ENCODE measurements around the gene AQP10. TPM values are rescaled to one million over a fixed set of nuclear protein-coding genes. Genes with fewer than 3 reads are reported as not detected.
"Not testable (repeated sequence)": the region's sequence is repeated elsewhere in the genome, so short reads cannot be mapped to it uniquely, and the experiment has no call there.

The AQP10 gene
- total RNA-seq, 1 donor from 2014 or later: not detected

GRCh38 chr1:154353966-154354365, 33.1 kb downstream of the AQP10 start:
- DNase-seq (ENCODE audit: low read depth) (no peak), FAIRE-seq (no peak)
- Histone ChIP-seq H3K9me3 (ENCODE audit: insufficient read depth, low read depth, low read length) (no peaks in the 10 kb centered on the region), H3K9ac (ENCODE audit: low read length) (no peak overlapping the region), H3K27ac (ENCODE audit: low read depth, low read length) (no peak overlapping the region), H2AFZ (ENCODE audit: low read depth, low read length) (no peak overlapping the region), H3K4me1 (ENCODE audit: insufficient read depth, low read length) (peaks cover 13% of the 10 kb centered on the region), H3K79me2 (ENCODE audit: insufficient read depth, low read length) (no peaks in the 10 kb centered on the region), H3K4me3 (ENCODE audit: insufficient read depth, low read depth, low read length) (no peak overlapping the region), H3K36me3 (ENCODE audit: insufficient read depth, low read length) (peaks cover 6% of the 10 kb centered on the region), H4K20me1 (ENCODE audit: insufficient read depth, low read length) (peaks cover 18% of the 10 kb centered on the region), H3K4me2 (ENCODE audit: low read length) (no peak overlapping the region), H3K27me3 (ENCODE audit: insufficient read depth, low read length) (peaks cover 4% of the 10 kb centered on the region)
- Mint-ChIP-seq H3K9me3 (ENCODE audit: unreplicated experiment) (no peaks in the 10 kb centered on the region), H3K27me3 (ENCODE audit: low read depth, unreplicated experiment) (peaks cover 20% of the 10 kb centered on the region), H3K4me1 (ENCODE audit: low read depth, unreplicated experiment) (peaks cover 16% of the 10 kb centered on the region), H3K4me3 (ENCODE audit: unreplicated experiment) (no peak overlapping the region), H3K36me3 (ENCODE audit: low read depth, unreplicated experiment) (peaks cover 7% of the 10 kb centered on the region), H3K27ac (ENCODE audit: unreplicated experiment) (no peak overlapping the region)
- TF ChIP-seq EZH2 (IDR thresholded peaks at IDR 0.05; ENCODE audit: insufficient read depth, low read length) (no peak), CTCF (IDR thresholded peaks at IDR 0.05; ENCODE audit: insufficient read depth, low read depth, low read length) (no peak)

- Mint-ChIP-seq H3K27me3 (ENCODE audit: low read depth, unreplicated experiment) (peaks cover 33% of the 10 kb centered on the region), H3K27ac (ENCODE audit: unreplicated experiment) (no peak overlapping the region), H3K9me3 (ENCODE audit: unreplicated experiment) (no peaks in the 10 kb centered on the region), H3K36me3 (ENCODE audit: low read depth, unreplicated experiment) (no peaks in the 10 kb centered on the region), H3K4me3 (ENCODE audit: unreplicated experiment) (no peak overlapping the region), H3K4me1 (ENCODE audit: low read depth, unreplicated experiment) (peaks cover 5% of the 10 kb centered on the region)
- H4K20me1 ChIP-seq (ENCODE audit: insufficient read depth, low read length): no peaks in the 10 kb centered on the region
- no peak for FAIRE-seq
- no peak for TF ChIP-seq CTCF (IDR thresholded peaks at IDR 0.05; ENCODE audit: insufficient read depth, low read depth, low read length)
- no peak overlapping the region for H3K9ac ChIP-seq (ENCODE audit: low read length)
- no peak overlapping the region for H2AFZ ChIP-seq (ENCODE audit: low read depth, low read length)
- H3K4me3 ChIP-seq (ENCODE audit: insufficient read depth, low read depth, low read length): no peak overlapping the region
- no peaks in the 10 kb centered on the region for H3K9me3 ChIP-seq (ENCODE audit: insufficient read depth, low read depth, low read length)
- H3K4me2 ChIP-seq (ENCODE audit: low read length): no peak overlapping the region
- no peaks in the 10 kb centered on the region for H3K36me3 ChIP-seq (ENCODE audit: insufficient read depth, low read length)
- no peak overlapping the region for H3K27ac ChIP-seq (ENCODE audit: low read depth, low read length)
- peaks cover 4% of the 10 kb centered on the region for H3K27me3 ChIP-seq (ENCODE audit: insufficient read depth, low read length)
- H3K4me1 ChIP-seq (ENCODE audit: insufficient read depth, low read length): no peaks in the 10 kb centered on the region
- H3K79me2 ChIP-seq (ENCODE audit: insufficient read depth, low read length): no peaks in the 10 kb centered on the region
- no peak for DNase-seq (ENCODE audit: low read depth)
Observed at GRCh38 chr1:154358519-154358918, 37.6 kb downstream of the AQP10 start.

GRCh38 chr1:154360288-154360687, 39.4 kb downstream of the AQP10 start:
- Mint-ChIP-seq H3K4me1 (ENCODE audit: low read depth, unreplicated experiment) (no peaks in the 10 kb centered on the region), H3K9me3 (ENCODE audit: unreplicated experiment) (no peaks in the 10 kb centered on the region), H3K27ac (ENCODE audit: unreplicated experiment) (no peak overlapping the region), H3K27me3 (ENCODE audit: low read depth, unreplicated experiment) (peaks cover 23% of the 10 kb centered on the region), H3K36me3 (ENCODE audit: low read depth, unreplicated experiment) (no peaks in the 10 kb centered on the region), H3K4me3 (ENCODE audit: unreplicated experiment) (no peak overlapping the region)
- no peak overlapping the region for H3K4me2 ChIP-seq (ENCODE audit: low read length)
- H2AFZ ChIP-seq (ENCODE audit: low read depth, low read length): no peak overlapping the region
- FAIRE-seq: no peak
- no peak overlapping the region for H3K4me3 ChIP-seq (ENCODE audit: insufficient read depth, low read depth, low read length)
- no peaks in the 10 kb centered on the region for H3K79me2 ChIP-seq (ENCODE audit: insufficient read depth, low read length)
- peaks cover 4% of the 10 kb centered on the region for H3K27me3 ChIP-seq (ENCODE audit: insufficient read depth, low read length)
- H3K9ac ChIP-seq (ENCODE audit: low read length): no peak overlapping the region
- H3K27ac ChIP-seq (ENCODE audit: low read depth, low read length): no peak overlapping the region
- H3K9me3 ChIP-seq (ENCODE audit: insufficient read depth, low read depth, low read length): no peaks in the 10 kb centered on the region
- no peaks in the 10 kb centered on the region for H3K4me1 ChIP-seq (ENCODE audit: insufficient read depth, low read length)
- H4K20me1 ChIP-seq (ENCODE audit: insufficient read depth, low read length): no peaks in the 10 kb centered on the region
- DNase-seq (ENCODE audit: low read depth): no peak
- no peaks in the 10 kb centered on the region for H3K36me3 ChIP-seq (ENCODE audit: insufficient read depth, low read length)
- TF ChIP-seq CTCF (IDR thresholded peaks at IDR 0.05; ENCODE audit: insufficient read depth, low read depth, low read length): no peak
- TF ChIP-seq EZH2 (IDR thresholded peaks at IDR 0.05; ENCODE audit: insufficient read depth, low read length): no peak

GRCh38 chr1:154360881-154361280, 40.0 kb downstream of the AQP10 start:
- not testable (repeated sequence) for H3K36me3 ChIP-seq (ENCODE audit: insufficient read depth, low read length); FAIRE-seq; H3K27ac Mint-ChIP-seq (ENCODE audit: unreplicated experiment); H3K9me3 ChIP-seq (ENCODE audit: insufficient read depth, low read depth, low read length); H3K79me2 ChIP-seq (ENCODE audit: insufficient read depth, low read length); H3K4me3 Mint-ChIP-seq (ENCODE audit: unreplicated experiment); H3K4me3 ChIP-seq (ENCODE audit: insufficient read depth, low read depth, low read length); H3K9ac ChIP-seq (ENCODE audit: low read length); H3K4me1 ChIP-seq (ENCODE audit: insufficient read depth, low read length); DNase-seq (ENCODE audit: low read depth); H3K36me3 Mint-ChIP-seq (ENCODE audit: low read depth, unreplicated experiment); H3K9me3 Mint-ChIP-seq (ENCODE audit: unreplicated experiment); H3K4me2 ChIP-seq (ENCODE audit: low read length); H3K27me3 ChIP-seq (ENCODE audit: insufficient read depth, low read length); H4K20me1 ChIP-seq (ENCODE audit: insufficient read depth, low read length); H3K4me1 Mint-ChIP-seq (ENCODE audit: low read depth, unreplicated experiment); H2AFZ ChIP-seq (ENCODE audit: low read depth, low read length); H3K27ac ChIP-seq (ENCODE audit: low read depth, low read length)
- peaks cover 22% of the 10 kb centered on the region for H3K27me3 Mint-ChIP-seq (ENCODE audit: low read depth, unreplicated experiment)

Data from astrocyte (in vitro differentiated cells and primary cell).